Upper lobe of right lung (tissue), 1 donor: ENCODE results near the gene SLCO3A1. TPM values are rescaled to one million over a fixed set of nuclear protein-coding genes. Genes with fewer than 3 reads are reported as not detected.

ENCODE experiments used
- ATAC-seq: fragments of 200-7000 bp; cut with Tn5 transposase; one replicate; pipeline ENCODE4 v1.9.1; 2020; ENCODE audit warnings: mild to moderate bottlenecking, moderate library complexity
- DNase-seq: peaks from one replicate; pipeline ENCODE4 v3.0.0-alpha.2; 2020
- H3K27ac ChIP-seq: fragments of 200-600 bp; one replicate; pipeline ENCODE4 v1.8.0; 2022
- H3K27me3 ChIP-seq: fragments of 200-600 bp; one replicate; pipeline ENCODE4 v1.8.0; 2022; ENCODE audit warnings: mild to moderate bottlenecking
- H3K36me3 ChIP-seq: fragments of 200-600 bp; one replicate; pipeline ENCODE4 v1.8.0; 2022
- H3K4me1 ChIP-seq: fragments of 200-600 bp; one replicate; pipeline ENCODE4 v1.8.0; 2022
- H3K4me3 ChIP-seq: fragments of 200-600 bp; one replicate; pipeline ENCODE4 v1.8.0; 2022; ENCODE audit warnings: mild to moderate bottlenecking
- H3K9me3 ChIP-seq: fragments of 200-600 bp; one replicate; pipeline ENCODE4 v1.8.0; 2022
- intact Hi-C: fragments of 100-400 bp; cut with DNase I; formaldehyde crosslinking; loops from one replicate; pipeline ENCODE4 v1.11.0; 2022
- total RNA-seq: library from RNA; stranded (reverse); fragmentation: NEBNext Ultra II Directional; extraction: Animal tissue kit (Norgen Biotek cat#: 25700); gene quantifications from one replicate; pipeline ENCODE4 v1.2.1, GENCODE V29; 2021
- TF ChIP-seq, protein P1 (sequence below): fragments of 200-600 bp; IDR thresholded peaks from one replicate; pipeline ENCODE4 v1.8.0; 2022; ENCODE audit warnings: antibody characterized with exemption
- donor health status: DM: no; HTN: yes; CAD: no; lungs with severe emphysema.

The SLCO3A1 gene
- total RNA-seq, 1 donor from 2014 or later: 50.6 TPM

DNA sequence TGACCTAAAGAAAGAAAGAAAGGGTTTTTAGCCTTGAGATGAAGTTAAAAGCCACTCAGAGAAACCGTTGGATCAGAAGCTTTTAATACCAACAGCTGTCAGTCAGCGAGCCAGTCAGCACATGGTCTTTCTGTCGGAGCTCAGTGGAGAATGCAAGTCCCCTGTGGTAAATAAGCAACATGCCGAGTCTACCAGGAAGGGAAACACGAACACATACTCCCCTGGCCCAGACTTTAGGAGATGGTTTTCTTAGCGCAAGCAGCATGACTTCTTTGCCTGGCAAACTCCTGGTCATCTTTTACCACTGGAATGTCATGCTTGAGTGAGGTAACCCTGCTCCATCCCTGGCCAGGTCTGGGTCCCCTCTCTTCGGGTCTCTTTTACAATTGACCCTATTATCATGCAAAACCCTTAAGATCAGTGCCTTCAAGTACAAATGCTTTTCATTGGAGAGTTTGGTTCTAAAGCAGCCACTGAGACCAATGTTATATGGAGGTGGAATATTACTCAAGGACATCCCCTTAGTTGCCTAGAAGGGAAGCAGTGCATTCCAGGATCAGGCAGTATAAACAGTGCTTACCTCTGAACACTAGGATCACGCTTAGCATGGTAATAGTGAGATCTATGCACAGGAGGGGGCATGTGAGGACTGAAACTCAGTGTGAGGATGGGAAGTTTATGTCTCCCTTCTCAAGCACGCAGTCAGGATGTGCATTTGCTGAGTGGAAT lies 28.2 kb downstream of the SLCO3A1 start:
- Histone ChIP-seq H3K9me3 (no peaks in the 10 kb centered on the region), H3K4me1 (peaks cover 3% of the 10 kb centered on the region), H3K27me3 (no peaks in the 10 kb centered on the region), H3K4me3 (no peak overlapping the region), H3K36me3 (no peaks in the 10 kb centered on the region), H3K27ac (no peak overlapping the region)
- no peak for ATAC-seq
- no peak for DNase-seq
- TF ChIP-seq, protein P1, sequence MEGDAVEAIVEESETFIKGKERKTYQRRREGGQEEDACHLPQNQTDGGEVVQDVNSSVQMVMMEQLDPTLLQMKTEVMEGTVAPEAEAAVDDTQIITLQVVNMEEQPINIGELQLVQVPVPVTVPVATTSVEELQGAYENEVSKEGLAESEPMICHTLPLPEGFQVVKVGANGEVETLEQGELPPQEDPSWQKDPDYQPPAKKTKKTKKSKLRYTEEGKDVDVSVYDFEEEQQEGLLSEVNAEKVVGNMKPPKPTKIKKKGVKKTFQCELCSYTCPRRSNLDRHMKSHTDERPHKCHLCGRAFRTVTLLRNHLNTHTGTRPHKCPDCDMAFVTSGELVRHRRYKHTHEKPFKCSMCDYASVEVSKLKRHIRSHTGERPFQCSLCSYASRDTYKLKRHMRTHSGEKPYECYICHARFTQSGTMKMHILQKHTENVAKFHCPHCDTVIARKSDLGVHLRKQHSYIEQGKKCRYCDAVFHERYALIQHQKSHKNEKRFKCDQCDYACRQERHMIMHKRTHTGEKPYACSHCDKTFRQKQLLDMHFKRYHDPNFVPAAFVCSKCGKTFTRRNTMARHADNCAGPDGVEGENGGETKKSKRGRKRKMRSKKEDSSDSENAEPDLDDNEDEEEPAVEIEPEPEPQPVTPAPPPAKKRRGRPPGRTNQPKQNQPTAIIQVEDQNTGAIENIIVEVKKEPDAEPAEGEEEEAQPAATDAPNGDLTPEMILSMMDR: no peak
- intact Hi-C loops: no loop called here

DNA sequence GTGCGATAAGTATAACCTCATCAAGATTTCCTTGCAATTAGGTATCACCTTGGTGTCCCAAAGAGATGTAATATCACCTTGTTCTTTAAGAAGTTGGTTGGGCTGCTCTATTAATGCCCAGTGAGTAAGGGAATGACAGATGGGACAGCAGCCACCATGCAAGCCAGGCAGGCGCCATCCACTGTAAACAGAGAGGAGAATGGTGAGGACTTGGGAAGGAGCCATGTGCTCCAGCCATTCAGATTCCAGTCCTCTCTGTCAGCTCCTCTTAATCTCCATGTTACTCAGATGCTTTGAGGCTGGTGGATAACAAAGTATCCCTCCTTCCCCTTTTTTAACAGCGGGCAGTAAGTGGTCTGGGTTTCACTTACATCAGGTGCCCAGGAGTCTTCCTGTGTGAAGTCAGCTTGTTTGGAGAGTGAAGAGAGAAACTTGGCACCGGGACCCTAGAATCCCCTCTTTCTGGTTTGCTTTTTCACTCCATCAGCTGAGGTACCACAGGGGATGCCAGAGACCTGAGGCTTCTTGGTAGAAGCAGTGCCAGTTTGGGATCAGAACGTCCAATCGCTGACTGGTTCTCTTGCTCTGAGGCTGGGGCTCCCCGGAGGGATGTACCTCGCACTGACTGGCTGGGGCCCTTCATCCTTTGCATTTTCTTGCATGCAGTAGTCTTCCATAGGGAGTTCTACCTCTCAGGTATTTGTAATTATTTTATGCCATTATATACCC lies 29.5 kb downstream of the SLCO3A1 start:
- no peak overlapping the region for H3K27ac ChIP-seq
- H3K27me3 ChIP-seq: no peaks in the 10 kb centered on the region
- no peaks in the 10 kb centered on the region for H3K36me3 ChIP-seq
- TF ChIP-seq, protein P1: no peak
- no peak overlapping the region for H3K4me3 ChIP-seq
- intact Hi-C loops: no loop called here
- ATAC-seq (peak; percentile 52), DNase-seq (no peak)
- peaks cover 10% of the 10 kb centered on the region for H3K4me1 ChIP-seq
- H3K9me3 ChIP-seq: no peaks in the 10 kb centered on the region

DNA sequence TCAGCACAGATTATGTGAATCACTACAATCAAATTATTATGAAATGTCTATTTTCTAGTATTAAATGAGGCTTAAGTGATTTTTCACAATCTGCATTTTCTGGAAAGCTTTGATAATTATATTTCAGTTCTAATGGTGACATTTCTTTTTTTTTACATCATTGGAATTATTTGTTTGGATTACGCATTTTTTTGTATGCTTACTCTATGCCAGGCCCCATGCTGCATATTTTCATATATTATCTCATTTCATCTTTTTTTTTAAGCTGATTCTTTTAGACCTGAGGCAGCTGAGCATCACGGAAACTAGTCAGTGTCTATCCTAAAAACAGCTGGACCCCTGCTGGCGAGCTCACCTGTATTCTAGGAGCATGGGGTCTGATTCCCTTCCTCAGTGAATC lies 31.1 kb downstream of the SLCO3A1 start:
- TF ChIP-seq, protein P1: no peak
- Histone ChIP-seq H3K27ac (no peak overlapping the region), H3K36me3 (no peaks in the 10 kb centered on the region), H3K27me3 (no peaks in the 10 kb centered on the region), H3K4me1 (peaks cover 15% of the 10 kb centered on the region), H3K4me3 (no peak overlapping the region), H3K9me3 (no peaks in the 10 kb centered on the region)
- ATAC-seq: no peak
- intact Hi-C loops: no loop called here
- no peak for DNase-seq

DNA sequence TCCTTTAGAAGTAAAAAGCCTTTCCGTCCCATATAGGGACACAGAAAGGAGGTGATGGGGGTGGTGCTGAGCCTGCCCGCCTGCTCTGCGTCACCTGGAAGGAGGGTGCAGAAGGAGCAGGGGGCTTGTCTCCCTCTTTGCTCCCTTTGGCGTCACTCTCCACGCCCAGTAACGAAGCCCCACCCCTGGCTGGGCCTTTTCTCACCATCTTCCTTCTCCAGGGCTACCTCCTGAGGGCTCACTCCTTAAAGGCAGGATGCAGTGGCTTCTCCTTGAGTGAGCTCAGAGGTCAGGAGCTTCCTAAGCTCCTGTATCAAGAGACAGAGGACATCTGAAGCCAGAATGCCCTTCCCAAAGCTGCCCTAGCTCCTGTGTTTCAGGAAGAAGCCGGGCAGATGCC lies 31.5 kb downstream of the SLCO3A1 start:
- TF ChIP-seq, protein P1: no peak
- no peak for DNase-seq
- Histone ChIP-seq H3K4me1 (peaks cover 15% of the 10 kb centered on the region), H3K27ac (no peak overlapping the region), H3K27me3 (no peaks in the 10 kb centered on the region), H3K4me3 (no peak overlapping the region), H3K36me3 (no peaks in the 10 kb centered on the region), H3K9me3 (no peaks in the 10 kb centered on the region)
- ATAC-seq: no peak
- intact Hi-C loops: no loop called here

DNA sequence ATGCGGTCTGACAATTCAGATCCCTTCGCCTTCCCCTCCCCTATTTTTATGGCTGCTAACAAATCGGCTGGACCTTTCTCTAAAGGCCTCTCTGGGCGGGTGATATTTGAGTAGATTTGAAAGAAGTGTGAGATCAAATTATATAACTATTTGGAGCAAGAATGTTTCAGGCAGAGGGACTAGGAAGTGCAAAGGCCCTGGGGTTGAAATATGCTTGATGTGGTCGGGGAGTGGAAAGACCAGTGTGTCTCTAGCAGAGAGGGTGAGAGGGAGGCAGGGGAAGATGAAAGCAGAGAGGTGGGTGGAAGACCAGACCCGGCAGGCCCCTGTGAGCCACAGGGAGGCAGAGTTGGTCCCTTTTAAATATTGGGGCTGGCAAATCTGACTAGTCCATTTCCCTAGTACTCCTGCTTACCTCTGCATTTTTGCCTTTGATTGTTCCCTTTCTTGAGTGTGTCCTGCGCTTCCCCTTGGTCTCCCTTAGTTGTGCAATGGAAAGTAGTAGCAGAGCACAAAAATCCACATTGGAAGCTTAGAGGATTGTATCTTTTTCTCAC lies 32.3 kb downstream of the SLCO3A1 start:
- Histone ChIP-seq H3K4me1 (peaks cover 15% of the 10 kb centered on the region), H3K4me3 (no peak overlapping the region), H3K27ac (no peak overlapping the region), H3K9me3 (no peaks in the 10 kb centered on the region), H3K36me3 (no peaks in the 10 kb centered on the region), H3K27me3 (no peaks in the 10 kb centered on the region)
- DNase-seq (no peak), ATAC-seq (peak; percentile 69)
- TF ChIP-seq, protein P1: peak; percentile 19
- intact Hi-C loops: no loop called here
